ENCODE data around the gene ATP5MC3. TPM values are rescaled to one million over a fixed set of nuclear protein-coding genes. Genes with fewer than 3 reads are reported as not detected.

Gene ATP5MC3
- total and polyA plus RNA-seq, 10 of the 15 experiments (the other 5 are each of a cell fraction or from before 2014, with no cell fraction given), result 308 to 1,196 (median 550) TPM

GRCh38 chr2:175147186-175147585 is 34.3 kb downstream of the ATP5MC3 start:
- WGBS (ENCODE audit: insufficient coverage, insufficient replicate concordance, low lambda C conversion rate, missing lambda C conversion rate), result 98% methylated on average over 4 of the region's 4 CpGs
- no TSS peak for BruUV-seq (replicated peaks)
- Histone ChIP-seq H3K9me3 (replicated peaks; ENCODE audit: control insufficient read depth, insufficient read depth, low read length) (no peaks in the 10 kb centered on the region; the same call in 2 of the 3 replicates), H3K36me3 (ENCODE audit: control insufficient read depth in 2 of 2, insufficient read depth in 2 of 2, low read length in 1 of 2) (peaks cover 2 to 6% of the 10 kb centered on the region in 2 experiments; a peak in 3 of 4 replicates), H3K4me3 (no peak overlapping the region), H2AFZ (ENCODE audit: control insufficient read depth, low read depth, low read length) (no peak overlapping the region), H3K79me2 (ENCODE audit: control insufficient read depth, insufficient read depth, low read length) (peaks cover 57% of the 10 kb centered on the region), H3K27me3 (replicated peaks in 1 of 2; ENCODE audit: control insufficient read depth in 2 of 2, insufficient read depth in 2 of 2, low read length in 1 of 2) (no peaks in the 10 kb centered on the region), H4K20me1 (ENCODE audit: control insufficient read depth, insufficient read depth) (no peaks in the 10 kb centered on the region), H3K9ac (ENCODE audit: control insufficient read depth, insufficient read depth, low read length) (no peak overlapping the region), H3K4me2 (ENCODE audit: control insufficient read depth, insufficient read depth) (no peak overlapping the region), H3K27ac (ENCODE audit: control insufficient read depth, insufficient read depth) (no peak overlapping the region), H3K4me1 (ENCODE audit: control insufficient read depth, insufficient read depth, low read length) (no peaks in the 10 kb centered on the region; the same call in none of the 2 replicates)
- ChIA-PET RAD21 (ENCODE audit: unreplicated experiment) (no interaction called here), POLR2A (interaction anchor here (0.6 kb wide), 1 partner anchor 8 kb away, joined by 6 read pairs; no protein-coding TSS in a partner anchor), SMC1A (ENCODE audit: uncharacterized antibody, unreplicated experiment) (no interaction called here), CTCF (no interaction called here)
- ATAC-seq (no peak), DNase-seq (ENCODE audit: low read depth, low spot score) (no peak), FAIRE-seq (no peak)
- intact Hi-C loops (cut with micrococcal nuclease; ENCODE audit: unreplicated experiment) (no loop called here), in situ Hi-C loops (cut with MboI) (no loop called here)
- TF ChIP-seq EP300 (IDR thresholded peaks at IDR 0.05; ENCODE audit: borderline replicate concordance in 1 of 2, control insufficient read depth in 1 of 2, low read depth in 2 of 2, low read length in 2 of 2) (no peak), NBN (IDR thresholded peaks at IDR 0.05) (no peak), YY1 (IDR thresholded peaks at IDR 0.05; ENCODE audit: low read depth, low read length) (no peak), CHD1 (IDR thresholded peaks at IDR 0.05; ENCODE audit: low read depth, low read length) (no peak), ZBED1 (IDR thresholded peaks at IDR 0.05; ENCODE audit: borderline replicate concordance) (no peak), PAX8 (IDR thresholded peaks at IDR 0.05) (no peak)

GRCh38 chr2:175143678-175144077 is 37.8 kb downstream of the ATP5MC3 start:
- no peak overlapping the region for H2AFZ ChIP-seq (ENCODE audit: control insufficient read depth, low read depth, low read length)
- no peak for TF ChIP-seq MTA2 (IDR thresholded peaks at IDR 0.05; ENCODE audit: low read depth)
- TF ChIP-seq RAD51 (IDR thresholded peaks at IDR 0.05), result no peak
- no peak for TF ChIP-seq NFYB (IDR thresholded peaks at IDR 0.05; ENCODE audit: insufficient read depth, low read depth, low read length)
- no peak for TF ChIP-seq IRF3 (IDR thresholded peaks at IDR 0.05)
- TF ChIP-seq MXI1 (IDR thresholded peaks at IDR 0.05; ENCODE audit: low read depth, low read length), result no peak
- TF ChIP-seq CTCF (IDR thresholded peaks at IDR 0.05 in 2 of 3, conservative IDR thresholded peaks at IDR 0.05 in 1 of 3; ENCODE audit: control insufficient read depth in 2 of 3, extremely low read depth in 1 of 3, insufficient read depth in 1 of 3, low read depth in 3 of 3, low read length in 3 of 3), result no peak
- no peak for TF ChIP-seq POLR2AphosphoS2 (IDR thresholded peaks at IDR 0.05; ENCODE audit: low read depth, low read length)
- no peak for TF ChIP-seq SMARCA5 (IDR thresholded peaks at IDR 0.05)

More at GRCh38 chr2:175143678-175144077, 37.8 kb downstream of the ATP5MC3 start:
- ChIA-PET RAD21 (ENCODE audit: unreplicated experiment) (no interaction called here), CTCF (no interaction called here), SMC1A (ENCODE audit: uncharacterized antibody, unreplicated experiment) (no interaction called here), POLR2A (no interaction called here)
- H3K4me1 ChIP-seq (ENCODE audit: control insufficient read depth, insufficient read depth, low read length), result no peaks in the 10 kb centered on the region; the same call in 1 of the 2 replicates
- H3K36me3 ChIP-seq (ENCODE audit: control insufficient read depth in 2 of 2, insufficient read depth in 2 of 2, low read length in 1 of 2), result peaks cover 2 to 6% of the 10 kb centered on the region in 2 experiments; a peak in 3 of 4 replicates
- BruUV-seq (replicated peaks), result no TSS peak
- intact Hi-C loops (cut with micrococcal nuclease; ENCODE audit: unreplicated experiment) (no loop called here), in situ Hi-C loops (cut with MboI) (no loop called here)
- FAIRE-seq (no peak), ATAC-seq (no peak), DNase-seq (ENCODE audit: low read depth, low spot score) (no peak)
- no peaks in the 10 kb centered on the region for H4K20me1 ChIP-seq (ENCODE audit: control insufficient read depth, insufficient read depth)
- H3K9ac ChIP-seq (ENCODE audit: control insufficient read depth, insufficient read depth, low read length), result no peak overlapping the region
- no peak overlapping the region for H3K27ac ChIP-seq (ENCODE audit: control insufficient read depth, insufficient read depth)
- H3K9me3 ChIP-seq (replicated peaks; ENCODE audit: control insufficient read depth, insufficient read depth, low read length), result no peaks in the 10 kb centered on the region; the same call in 2 of the 3 replicates
- peaks cover 42% of the 10 kb centered on the region for H3K79me2 ChIP-seq (ENCODE audit: control insufficient read depth, insufficient read depth, low read length)
- H3K4me2 ChIP-seq (ENCODE audit: control insufficient read depth, insufficient read depth), result no peak overlapping the region
- 96% methylated on average over 2 of the region's 2 CpGs for WGBS (ENCODE audit: insufficient coverage, insufficient replicate concordance, low lambda C conversion rate, missing lambda C conversion rate)
- H3K4me3 ChIP-seq, result no peak overlapping the region
- no peaks in the 10 kb centered on the region for H3K27me3 ChIP-seq (replicated peaks in 1 of 2; ENCODE audit: control insufficient read depth in 2 of 2, insufficient read depth in 2 of 2, low read length in 1 of 2)
